Measurements from ENCODE around the gene NFIC. TPM values are rescaled to one million over a fixed set of nuclear protein-coding genes. Genes with fewer than 3 reads are reported as not detected.

The NFIC gene
- total and polyA plus RNA-seq, 10 of the 15 experiments (the other 5 are each of a cell fraction or from before 2014, with no cell fraction given), result 0.71 to 53.5 (median 10.2) TPM

- FAIRE-seq (no peak), DNase-seq (ENCODE audit: low read depth, low spot score) (no peak), ATAC-seq (no peak)
- in situ Hi-C loops (cut with MboI) (no loop called here), intact Hi-C loops (cut with micrococcal nuclease; ENCODE audit: unreplicated experiment) (no loop called here)
- WGBS (ENCODE audit: insufficient coverage, insufficient replicate concordance, low lambda C conversion rate, missing lambda C conversion rate), result 19% methylated on average over 4 of the region's 4 CpGs
- no peaks in the 10 kb centered on the region; the same call in 2 of the 3 replicates for H3K9me3 ChIP-seq (replicated peaks; ENCODE audit: control insufficient read depth, insufficient read depth, low read length)
- H3K4me2 ChIP-seq (ENCODE audit: control insufficient read depth, insufficient read depth), result no peak overlapping the region
- RAD21 ChIA-PET (ENCODE audit: unreplicated experiment), result no interaction called here
- CTCF ChIA-PET, result no interaction called here
- no peaks in the 10 kb centered on the region for H3K79me2 ChIP-seq (ENCODE audit: control insufficient read depth, insufficient read depth, low read length)
- H3K4me1 ChIP-seq (ENCODE audit: control insufficient read depth, insufficient read depth, low read length), result no peaks in the 10 kb centered on the region
- H3K36me3 ChIP-seq (ENCODE audit: control insufficient read depth in 2 of 2, insufficient read depth in 2 of 2, low read length in 1 of 2), result no peaks in the 10 kb centered on the region
- no peaks in the 10 kb centered on the region for H3K27me3 ChIP-seq (replicated peaks in 1 of 2; ENCODE audit: control insufficient read depth in 2 of 2, insufficient read depth in 2 of 2, low read length in 1 of 2)
- POLR2A ChIA-PET, result no interaction called here
- H3K4me3 ChIP-seq, result no peak overlapping the region
- TF ChIP-seq SREBF2 (IDR thresholded peaks at IDR 0.05; ENCODE audit: low read length), result no peak
- TF ChIP-seq BACH1 (IDR thresholded peaks at IDR 0.05; ENCODE audit: borderline replicate concordance), result no peak
- no peak for TF ChIP-seq CBX3 (IDR thresholded peaks at IDR 0.05; ENCODE audit: borderline replicate concordance, low read depth)
- TF ChIP-seq SIX5 (IDR thresholded peaks at IDR 0.05; ENCODE audit: low read depth, low read length, severe bottlenecking), result no peak
- no peak for TF ChIP-seq MEF2A (IDR thresholded peaks at IDR 0.05; ENCODE audit: insufficient read depth, low read depth, low read length)
- H3K27ac ChIP-seq (ENCODE audit: control insufficient read depth, insufficient read depth), result no peak overlapping the region
- H2AFZ ChIP-seq (ENCODE audit: control insufficient read depth, low read depth, low read length), result no peak overlapping the region
- no TSS peak for BruUV-seq (replicated peaks)
- no peak overlapping the region for H3K9ac ChIP-seq (ENCODE audit: control insufficient read depth, insufficient read depth, low read length)
- peaks cover 2% of the 10 kb centered on the region; the same call in 1 of the 2 replicates for H4K20me1 ChIP-seq (ENCODE audit: control insufficient read depth, insufficient read depth)
- SMC1A ChIA-PET (ENCODE audit: uncharacterized antibody, unreplicated experiment), result interaction anchor here (0.6 kb wide), 1 partner anchor 10 kb away, joined by 3 read pairs; no protein-coding TSS in a partner anchor
Measured at GRCh38 chr19:3475449-3475848, 109.1 kb downstream of the NFIC start.

GRCh38 chr19:3476830-3477229, 110.4 kb downstream of the NFIC start:
- Histone ChIP-seq H2AFZ (ENCODE audit: control insufficient read depth, low read depth, low read length) (no peak overlapping the region), H3K4me1 (ENCODE audit: control insufficient read depth, insufficient read depth, low read length) (no peaks in the 10 kb centered on the region), H3K9ac (ENCODE audit: control insufficient read depth, insufficient read depth, low read length) (no peak overlapping the region), H3K4me3 (no peak overlapping the region), H3K27me3 (replicated peaks in 1 of 2; ENCODE audit: control insufficient read depth in 2 of 2, insufficient read depth in 2 of 2, low read length in 1 of 2) (peaks cover 0 to 2% of the 10 kb centered on the region in 2 experiments; a peak in 3 of 4 replicates), H4K20me1 (ENCODE audit: control insufficient read depth, insufficient read depth) (no peaks in the 10 kb centered on the region), H3K4me2 (ENCODE audit: control insufficient read depth, insufficient read depth) (no peak overlapping the region), H3K79me2 (ENCODE audit: control insufficient read depth, insufficient read depth, low read length) (no peaks in the 10 kb centered on the region), H3K36me3 (ENCODE audit: control insufficient read depth in 2 of 2, insufficient read depth in 2 of 2, low read length in 1 of 2) (no peaks in the 10 kb centered on the region), H3K9me3 (replicated peaks; ENCODE audit: control insufficient read depth, insufficient read depth, low read length) (no peaks in the 10 kb centered on the region; the same call in 2 of the 3 replicates), H3K27ac (ENCODE audit: control insufficient read depth, insufficient read depth) (no peak overlapping the region)
- POLR2A ChIA-PET, result no interaction called here
- RAD21 ChIA-PET (ENCODE audit: unreplicated experiment), result no interaction called here
- CTCF ChIA-PET, result interaction anchor here (0.8 to 0.9 kb wide), 2 partner anchors 8 to 151 kb away, joined by 3 to 4 read pairs; no protein-coding TSS in a partner anchor
- intact Hi-C loops (cut with micrococcal nuclease; ENCODE audit: unreplicated experiment) (no loop called here), in situ Hi-C loops (cut with MboI) (no loop called here)
- TF ChIP-seq RAD21 (IDR thresholded peaks at IDR 0.05; ENCODE audit: insufficient read depth, low read depth, low read length) (no peak), SREBF1 (IDR thresholded peaks at IDR 0.05; ENCODE audit: low read length) (no peak)
- 100% methylated on average over 1 of the region's 2 CpGs for WGBS (ENCODE audit: insufficient coverage, insufficient replicate concordance, low lambda C conversion rate, missing lambda C conversion rate)
- ATAC-seq (no peak), FAIRE-seq (no peak), DNase-seq (ENCODE audit: low read depth, low spot score) (no peak)
- SMC1A ChIA-PET (ENCODE audit: uncharacterized antibody, unreplicated experiment), result no interaction called here
- no TSS peak for BruUV-seq (replicated peaks)
